ENCODE measurements around the gene CYP51A1.
"Not testable (repeated sequence)": the region's sequence is repeated elsewhere in the genome, so short reads cannot be mapped to it uniquely, and the experiment has no call there.

Gene CYP51A1

GRCh38 chr7:92108821-92109220 lies 25.5 kb downstream of the CYP51A1 start:
- POLR2A ChIA-PET = no interaction called here
- CTCF ChIA-PET = interaction anchor here (0.8 to 1.5 kb wide), 5 partner anchors 9 to 229 kb away, joined by 3 to 8 read pairs (median 4); partner anchors contain the start of gene CYP51A1
- TF ChIP-seq, protein P1, sequence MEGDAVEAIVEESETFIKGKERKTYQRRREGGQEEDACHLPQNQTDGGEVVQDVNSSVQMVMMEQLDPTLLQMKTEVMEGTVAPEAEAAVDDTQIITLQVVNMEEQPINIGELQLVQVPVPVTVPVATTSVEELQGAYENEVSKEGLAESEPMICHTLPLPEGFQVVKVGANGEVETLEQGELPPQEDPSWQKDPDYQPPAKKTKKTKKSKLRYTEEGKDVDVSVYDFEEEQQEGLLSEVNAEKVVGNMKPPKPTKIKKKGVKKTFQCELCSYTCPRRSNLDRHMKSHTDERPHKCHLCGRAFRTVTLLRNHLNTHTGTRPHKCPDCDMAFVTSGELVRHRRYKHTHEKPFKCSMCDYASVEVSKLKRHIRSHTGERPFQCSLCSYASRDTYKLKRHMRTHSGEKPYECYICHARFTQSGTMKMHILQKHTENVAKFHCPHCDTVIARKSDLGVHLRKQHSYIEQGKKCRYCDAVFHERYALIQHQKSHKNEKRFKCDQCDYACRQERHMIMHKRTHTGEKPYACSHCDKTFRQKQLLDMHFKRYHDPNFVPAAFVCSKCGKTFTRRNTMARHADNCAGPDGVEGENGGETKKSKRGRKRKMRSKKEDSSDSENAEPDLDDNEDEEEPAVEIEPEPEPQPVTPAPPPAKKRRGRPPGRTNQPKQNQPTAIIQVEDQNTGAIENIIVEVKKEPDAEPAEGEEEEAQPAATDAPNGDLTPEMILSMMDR (IDR thresholded peaks at IDR 0.05; ENCODE audit: control extremely low read depth, extremely low read depth, low read depth, missing control alignments) = no peak
- DNase-seq (ENCODE audit: extremely low spot score) = no peak

DNA sequence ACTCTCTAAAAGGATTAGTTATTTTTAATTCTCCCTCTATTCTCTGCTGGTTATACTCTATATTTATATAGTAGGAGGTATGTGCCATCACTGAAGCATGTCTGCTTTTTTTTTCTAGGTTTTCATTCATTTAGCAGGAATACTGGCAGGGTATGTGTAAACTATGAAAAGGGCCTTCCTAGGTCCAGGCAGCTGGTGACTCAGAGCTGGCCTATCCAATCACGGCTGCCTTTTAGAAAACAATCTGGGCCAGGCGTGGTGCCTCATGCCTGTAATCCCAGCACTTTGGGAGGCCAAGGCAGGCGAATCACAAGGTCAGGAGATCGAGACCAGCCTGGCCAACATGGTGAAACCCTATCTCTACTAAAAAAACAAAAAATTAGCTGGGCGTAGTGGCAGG lies 31.4 kb downstream of the CYP51A1 start:
- CTCF ChIA-PET; POLR2A ChIA-PET; DNase-seq (ENCODE audit: extremely low spot score): not testable (repeated sequence)

DNA sequence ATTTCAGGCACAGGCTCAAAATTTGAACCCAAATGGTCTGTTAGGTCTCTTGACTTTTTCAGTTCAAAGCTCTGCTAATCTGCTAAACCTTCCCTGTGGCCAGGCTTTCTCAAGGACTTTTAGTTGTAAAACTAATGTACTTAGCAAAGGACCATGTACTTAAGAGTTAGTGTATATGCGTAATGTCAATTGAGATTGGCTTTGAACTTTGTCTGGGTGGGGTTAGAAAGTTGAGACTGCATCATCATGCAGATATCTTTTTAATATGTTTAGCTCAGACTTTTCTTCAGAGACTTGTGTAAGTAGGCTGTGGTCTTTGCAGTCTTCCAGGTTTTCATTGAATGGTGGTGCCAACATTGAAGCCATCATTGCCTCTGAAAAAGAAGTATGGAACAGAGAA lies 33.7 kb downstream of the CYP51A1 start:
- CTCF ChIA-PET = interaction anchor here (1.1 kb wide), 1 partner anchor 25 kb away, joined by 3 read pairs; no protein-coding TSS in a partner anchor

DNA sequence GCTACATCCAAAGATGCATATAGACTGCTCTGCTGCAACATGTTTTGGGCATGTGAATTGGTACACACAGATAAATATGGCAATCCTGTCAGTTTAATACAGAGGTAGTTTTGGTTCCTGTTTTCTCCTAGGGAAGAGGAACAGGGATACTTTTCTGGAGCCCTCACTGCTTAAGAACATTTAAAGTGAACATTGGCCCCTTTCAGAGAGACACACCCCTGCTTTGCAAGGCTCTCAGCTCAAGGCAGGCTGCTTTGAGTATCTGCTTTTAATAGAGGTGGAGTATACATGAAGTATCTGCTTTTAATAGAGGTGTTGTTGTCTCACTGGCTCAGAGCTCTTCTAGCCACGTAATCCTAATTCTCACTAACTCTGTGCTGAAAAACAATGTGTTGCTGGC lies 38.9 kb downstream of the CYP51A1 start:
- ChIA-PET CTCF (interaction anchor here (1.3 kb wide), 1 partner anchor 11 kb away, joined by 4 read pairs; no protein-coding TSS in a partner anchor), POLR2A (no interaction called here)
- TF ChIP-seq, protein P1 (IDR thresholded peaks at IDR 0.05; ENCODE audit: control extremely low read depth, extremely low read depth, low read depth, missing control alignments) = no peak
- no peak for DNase-seq (ENCODE audit: extremely low spot score)

More for the DNA sequence above, 33.7 kb downstream of the CYP51A1 start:
- TF ChIP-seq, protein P1 (IDR thresholded peaks at IDR 0.05; ENCODE audit: control extremely low read depth, extremely low read depth, low read depth, missing control alignments) = no peak
- DNase-seq (ENCODE audit: extremely low spot score) = no peak
- POLR2A ChIA-PET = no interaction called here

DNA sequence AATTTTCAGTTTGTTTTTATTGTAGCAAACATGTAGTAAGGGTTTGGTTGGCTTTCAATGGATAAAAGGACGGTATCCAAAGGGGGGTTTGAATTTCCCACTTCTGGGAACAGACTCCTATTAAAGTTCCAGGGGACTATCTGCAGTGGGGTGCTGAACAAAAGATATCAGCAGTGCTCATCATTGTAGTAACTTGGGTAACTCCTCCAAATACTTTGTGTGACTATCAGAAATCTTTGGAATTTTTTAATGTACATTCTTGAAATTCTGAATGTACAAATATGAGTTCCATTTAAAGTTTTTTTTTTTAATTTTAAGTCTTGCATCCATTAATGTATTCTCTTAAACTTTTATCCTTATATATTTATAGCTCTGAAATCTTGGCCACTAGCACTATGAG lies 42.1 kb downstream of the CYP51A1 start:
- no peak for DNase-seq (ENCODE audit: extremely low spot score)
- CTCF ChIA-PET = interaction anchor here (1.0 to 1.6 kb wide), 3 partner anchors 12 to 356 kb away, joined by 4 to 5 read pairs (median 5); partner anchors contain the start of gene GATAD1
- POLR2A ChIA-PET = no interaction called here
- TF ChIP-seq, protein P1 (IDR thresholded peaks at IDR 0.05; ENCODE audit: control extremely low read depth, extremely low read depth, low read depth, missing control alignments) = no peak

DNA sequence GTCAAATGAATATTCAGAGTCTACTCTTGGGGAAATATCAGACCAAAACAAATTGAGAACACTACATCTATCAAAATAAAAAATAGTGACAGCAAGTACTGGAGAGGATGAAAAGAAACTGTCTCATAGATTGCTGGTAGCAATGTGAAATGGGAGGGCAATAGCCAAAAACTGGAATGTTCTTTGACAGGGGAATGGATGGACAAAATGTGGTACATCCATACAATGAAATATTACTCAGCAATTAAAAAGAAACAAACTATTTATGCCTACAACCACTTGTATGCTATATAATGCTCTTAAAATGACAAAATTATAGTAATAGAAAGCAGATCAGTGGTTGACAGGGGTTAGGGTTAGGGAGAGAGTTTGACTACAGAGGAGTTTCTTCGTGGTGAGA lies 46.0 kb downstream of the CYP51A1 start:
- no peak for DNase-seq (ENCODE audit: extremely low spot score)
- TF ChIP-seq, protein P1 (IDR thresholded peaks at IDR 0.05; ENCODE audit: control extremely low read depth, extremely low read depth, low read depth, missing control alignments) = no peak
- ChIA-PET POLR2A (no interaction called here), CTCF (interaction anchor here (1.8 kb wide), 1 partner anchor 17 kb away, joined by 3 read pairs; no protein-coding TSS in a partner anchor)

- DNase-seq (ENCODE audit: extremely low spot score); POLR2A ChIA-PET; CTCF ChIA-PET: not testable (repeated sequence)
Observed at GRCh38 chr7:92083922-92084321, 50.4 kb downstream of the CYP51A1 start.

GRCh38 chr7:92076509-92076908 lies 57.8 kb downstream of the CYP51A1 start:
- DNase-seq (ENCODE audit: extremely low spot score) = no peak
- POLR2A ChIA-PET = interaction anchor here (0.6 kb wide), 1 partner anchor 171 kb away, joined by 3 read pairs; no protein-coding TSS in a partner anchor
- CTCF ChIA-PET = no interaction called here
- TF ChIP-seq, protein P1 (IDR thresholded peaks at IDR 0.05; ENCODE audit: control extremely low read depth, extremely low read depth, low read depth, missing control alignments) = no peak
